HepG2 (cell line): ENCODE results near the gene IRAK1BP1. TPM values are rescaled to one million over a fixed set of nuclear protein-coding genes. Genes with fewer than 3 reads are reported as not detected.

Experiments used
- ARNT2 ChIP-seq: sonication (generic); formaldehyde crosslinking; IDR thresholded peaks from 2 replicates; pipeline ENCODE4 v1.8.0; 2022; ENCODE audit warnings: mild to moderate bottlenecking, low read depth, missing genetic modification reagents, moderate library complexity
- TAF15 ChIP-seq: fragments of 200-400 bp; formaldehyde crosslinking; IDR thresholded peaks from one replicate; pipeline ENCODE4 v1.6.1; 2018; ENCODE audit warnings: mild to moderate bottlenecking, low read depth, low read length; ENCODE audit not compliant: poor library complexity, severe bottlenecking
- YY1 ChIP-seq: IDR thresholded peaks from 2 replicates; pipeline ENCODE4 v1.6.1; 2011; ENCODE audit warnings: low read length, low read depth, moderate library complexity, mild to moderate bottlenecking; ENCODE audit not compliant: insufficient read depth, insufficient replicate concordance
- ZNF598 ChIP-seq: sonication (generic); formaldehyde crosslinking; IDR thresholded peaks from 2 replicates; pipeline ENCODE4 v1.5.1; 2020; ENCODE audit warnings: mild to moderate bottlenecking, missing genetic modification reagents, borderline replicate concordance
- polyA plus RNA-seq, 8 experiments: library from polyadenylated mRNA; depleted of rRNA in 3 of 8; stranded (reverse) in 7 of 8; unstranded in 1 of 8; fragments of >200 nt; fragmentation: Illumina TruSeq in 4 of 8; extraction: Trizol in 4 of 8; gene quantifications; 2 replicates each; pipeline versions ENCODE4 v1.2.1 to v1.2.3, GENCODE V29; 2011 to 2016; ENCODE audit warnings: low read depth in 4 of 8, missing spikeins in 1 of 8, mixed read lengths in 1 of 8; ENCODE audit not compliant: insufficient read depth in 1 of 8
- total RNA-seq, 5 experiments: library from RNA; depleted of rRNA; stranded (reverse); fragments of >200 nt; fragmentation: Illumina TruSeq; extraction: Trizol; gene quantifications; 2 replicates each; pipeline ENCODE4 v1.2.3, GENCODE V29; 2016; ENCODE audit warnings: low read depth in 1 of 5
- TF ChIP-seq, protein P1 (sequence below): sonication (generic); formaldehyde crosslinking; IDR thresholded peaks from 2 replicates; pipeline ENCODE4 v1.4.0; 2020; ENCODE audit warnings: missing genetic modification reagents, borderline replicate concordance
- TF ChIP-seq, protein P2 (sequence below), 2 experiments: fragments of 450-650 bp in 1 of 2; sonication (generic) in 1 of 2; formaldehyde crosslinking in 1 of 2; IDR thresholded peaks; 2 replicates each; pipeline versions ENCODE4 v1.6.1 to v1.8.0; 2016 to 2022; ENCODE audit warnings: antibody characterized with exemption in 1 of 2, mild to moderate bottlenecking in 1 of 2, missing genetic modification reagents in 1 of 2
- TF ChIP-seq, protein P3 (sequence below): IDR thresholded peaks from 2 replicates; pipeline ENCODE4 v1.6.1; 2016; ENCODE audit warnings: missing compliant biosample characterization, missing genetic modification reagents, borderline replicate concordance

IRAK1BP1 gene
- total and polyA plus RNA-seq, 2 of the 13 experiments (the other 11 are each of a cell fraction or from before 2014, with no cell fraction given), result 0.86 to 1.5 TPM

DNA sequence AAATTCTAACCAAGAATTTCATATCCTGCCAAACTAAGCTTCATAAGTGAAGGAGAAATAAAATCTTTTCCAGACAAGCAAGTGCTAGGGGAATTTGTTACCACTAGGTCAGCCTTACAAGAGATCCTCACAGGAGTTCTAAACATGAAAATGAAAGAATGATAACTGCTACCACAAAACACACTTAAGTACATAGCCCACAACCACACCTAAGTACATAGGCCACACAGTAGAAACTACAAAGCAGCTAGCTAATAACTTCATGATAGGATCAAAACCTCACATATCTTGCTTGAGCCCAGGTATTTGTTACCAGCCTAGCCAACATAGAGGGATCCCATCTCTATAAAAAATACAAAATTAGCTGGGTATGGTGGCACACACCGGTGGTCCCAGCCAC lies 50.4 kb downstream of the IRAK1BP1 start (continued):
- TF ChIP-seq, protein P1, sequence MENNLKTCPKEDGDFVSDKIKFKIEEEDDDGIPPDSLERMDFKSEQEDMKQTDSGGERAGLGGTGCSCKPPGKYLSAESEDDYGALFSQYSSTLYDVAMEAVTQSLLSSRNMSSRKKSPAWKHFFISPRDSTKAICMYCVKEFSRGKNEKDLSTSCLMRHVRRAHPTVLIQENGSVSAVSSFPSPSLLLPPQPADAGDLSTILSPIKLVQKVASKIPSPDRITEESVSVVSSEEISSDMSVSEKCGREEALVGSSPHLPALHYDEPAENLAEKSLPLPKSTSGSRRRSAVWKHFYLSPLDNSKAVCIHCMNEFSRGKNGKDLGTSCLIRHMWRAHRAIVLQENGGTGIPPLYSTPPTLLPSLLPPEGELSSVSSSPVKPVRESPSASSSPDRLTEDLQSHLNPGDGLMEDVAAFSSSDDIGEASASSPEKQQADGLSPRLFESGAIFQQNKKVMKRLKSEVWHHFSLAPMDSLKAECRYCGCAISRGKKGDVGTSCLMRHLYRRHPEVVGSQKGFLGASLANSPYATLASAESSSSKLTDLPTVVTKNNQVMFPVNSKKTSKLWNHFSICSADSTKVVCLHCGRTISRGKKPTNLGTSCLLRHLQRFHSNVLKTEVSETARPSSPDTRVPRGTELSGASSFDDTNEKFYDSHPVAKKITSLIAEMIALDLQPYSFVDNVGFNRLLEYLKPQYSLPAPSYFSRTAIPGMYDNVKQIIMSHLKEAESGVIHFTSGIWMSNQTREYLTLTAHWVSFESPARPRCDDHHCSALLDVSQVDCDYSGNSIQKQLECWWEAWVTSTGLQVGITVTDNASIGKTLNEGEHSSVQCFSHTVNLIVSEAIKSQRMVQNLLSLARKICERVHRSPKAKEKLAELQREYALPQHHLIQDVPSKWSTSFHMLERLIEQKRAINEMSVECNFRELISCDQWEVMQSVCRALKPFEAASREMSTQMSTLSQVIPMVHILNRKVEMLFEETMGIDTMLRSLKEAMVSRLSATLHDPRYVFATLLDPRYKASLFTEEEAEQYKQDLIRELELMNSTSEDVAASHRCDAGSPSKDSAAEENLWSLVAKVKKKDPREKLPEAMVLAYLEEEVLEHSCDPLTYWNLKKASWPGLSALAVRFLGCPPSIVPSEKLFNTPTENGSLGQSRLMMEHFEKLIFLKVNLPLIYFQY, result no peak
- TF ChIP-seq, protein P2, sequence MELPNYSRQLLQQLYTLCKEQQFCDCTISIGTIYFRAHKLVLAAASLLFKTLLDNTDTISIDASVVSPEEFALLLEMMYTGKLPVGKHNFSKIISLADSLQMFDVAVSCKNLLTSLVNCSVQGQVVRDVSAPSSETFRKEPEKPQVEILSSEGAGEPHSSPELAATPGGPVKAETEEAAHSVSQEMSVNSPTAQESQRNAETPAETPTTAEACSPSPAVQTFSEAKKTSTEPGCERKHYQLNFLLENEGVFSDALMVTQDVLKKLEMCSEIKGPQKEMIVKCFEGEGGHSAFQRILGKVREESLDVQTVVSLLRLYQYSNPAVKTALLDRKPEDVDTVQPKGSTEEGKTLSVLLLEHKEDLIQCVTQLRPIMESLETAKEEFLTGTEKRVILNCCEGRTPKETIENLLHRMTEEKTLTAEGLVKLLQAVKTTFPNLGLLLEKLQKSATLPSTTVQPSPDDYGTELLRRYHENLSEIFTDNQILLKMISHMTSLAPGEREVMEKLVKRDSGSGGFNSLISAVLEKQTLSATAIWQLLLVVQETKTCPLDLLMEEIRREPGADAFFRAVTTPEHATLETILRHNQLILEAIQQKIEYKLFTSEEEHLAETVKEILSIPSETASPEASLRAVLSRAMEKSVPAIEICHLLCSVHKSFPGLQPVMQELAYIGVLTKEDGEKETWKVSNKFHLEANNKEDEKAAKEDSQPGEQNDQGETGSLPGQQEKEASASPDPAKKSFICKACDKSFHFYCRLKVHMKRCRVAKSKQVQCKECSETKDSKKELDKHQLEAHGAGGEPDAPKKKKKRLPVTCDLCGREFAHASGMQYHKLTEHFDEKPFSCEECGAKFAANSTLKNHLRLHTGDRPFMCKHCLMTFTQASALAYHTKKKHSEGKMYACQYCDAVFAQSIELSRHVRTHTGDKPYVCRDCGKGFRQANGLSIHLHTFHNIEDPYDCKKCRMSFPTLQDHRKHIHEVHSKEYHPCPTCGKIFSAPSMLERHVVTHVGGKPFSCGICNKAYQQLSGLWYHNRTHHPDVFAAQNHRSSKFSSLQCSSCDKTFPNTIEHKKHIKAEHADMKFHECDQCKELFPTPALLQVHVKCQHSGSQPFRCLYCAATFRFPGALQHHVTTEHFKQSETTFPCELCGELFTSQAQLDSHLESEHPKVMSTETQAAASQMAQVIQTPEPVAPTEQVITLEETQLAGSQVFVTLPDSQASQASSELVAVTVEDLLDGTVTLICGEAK (IDR thresholded peaks at IDR 0.05), result no peak
- TF ChIP-seq, protein P2 (CRISPR knock-in tag; IDR thresholded peaks at IDR 0.05), result no peak
- TF ChIP-seq TAF15, result no peak
- TF ChIP-seq, protein P3, sequence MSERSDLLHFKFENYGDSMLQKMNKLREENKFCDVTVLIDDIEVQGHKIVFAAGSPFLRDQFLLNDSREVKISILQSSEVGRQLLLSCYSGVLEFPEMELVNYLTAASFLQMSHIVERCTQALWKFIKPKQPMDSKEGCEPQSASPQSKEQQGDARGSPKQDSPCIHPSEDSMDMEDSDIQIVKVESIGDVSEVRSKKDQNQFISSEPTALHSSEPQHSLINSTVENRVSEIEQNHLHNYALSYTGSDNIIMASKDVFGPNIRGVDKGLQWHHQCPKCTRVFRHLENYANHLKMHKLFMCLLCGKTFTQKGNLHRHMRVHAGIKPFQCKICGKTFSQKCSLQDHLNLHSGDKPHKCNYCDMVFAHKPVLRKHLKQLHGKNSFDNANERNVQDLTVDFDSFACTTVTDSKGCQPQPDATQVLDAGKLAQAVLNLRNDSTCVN (CRISPR knock-in tag), result no peak
- TF ChIP-seq YY1, result no peak
- TF ChIP-seq ARNT2 (CRISPR knock-in tag), result no peak
- TF ChIP-seq ZNF598 (CRISPR knock-in tag), result no peak
